Brain microvascular endothelial cell (primary cell): ENCODE results near the gene TSPAN15.

ENCODE experiments used
- DNase-seq: peaks from one replicate; pipeline ENCODE4 v3.0.0-alpha.2; 2020
- H3K27ac ChIP-seq: fragments of 250-450 bp; sonication (Bioruptor Pico); 2 replicates; pipeline ENCODE4 v1.5.1; 2020; ENCODE audit warnings: mild to moderate bottlenecking, moderate library complexity
- H3K27me3 ChIP-seq: fragments of 250-450 bp; sonication (Bioruptor Pico); replicated peaks from 2 replicates; pipeline ENCODE4 v1.5.1; 2020; ENCODE audit warnings: mild to moderate bottlenecking
- H3K36me3 ChIP-seq: fragments of 250-450 bp; sonication (Bioruptor Pico); replicated peaks from 2 replicates; pipeline ENCODE4 v1.5.1; 2020; ENCODE audit warnings: mild to moderate bottlenecking
- H3K4me3 ChIP-seq: 2 replicates; pipeline ENCODE4 v1.5.1; 2011; ENCODE audit warnings: low read depth, mild to moderate bottlenecking, control low read depth, low read length, moderate library complexity
- CTCF ChIP-seq: IDR thresholded peaks from 2 replicates; pipeline ENCODE4 v1.5.1; 2011; ENCODE audit warnings: low read depth, mild to moderate bottlenecking, moderate library complexity, low read length, control low read depth, inconsistent platforms; ENCODE audit errors: missing control alignments
- in situ Hi-C: cut with HindIII; loops from 2 replicates; pipeline ENCODE4 v1.10.0; 2017; ENCODE audit warnings: low sequenced_read_pairs, low pct_ligation_motif_present

Gene TSPAN15

GRCh38 chr10:69554611-69555010 is 103.3 kb downstream of the TSPAN15 start:
- no peak for TF ChIP-seq CTCF
- Histone ChIP-seq H3K36me3 (no peaks in the 10 kb centered on the region), H3K27ac (no peak overlapping the region), H3K4me3 (no peak overlapping the region), H3K27me3 (no peaks in the 10 kb centered on the region)
- in situ Hi-C loops: no loop called here
- DNase-seq: no peak
